PFSK-1 (cell line): ENCODE data around the gene SF3A1.

Experiments
- FOXP2 ChIP-seq: optimal IDR thresholded peaks from 2 replicates; pipeline ENCODE3; 2011; ENCODE audit warnings: borderline replicate concordance, control low read depth, inconsistent platforms; ENCODE audit not compliant: insufficient read depth; ENCODE audit errors: extremely low read length, extremely low read depth
- POLR2AphosphoS5 ChIP-seq: IDR thresholded peaks from 2 replicates; pipeline ENCODE4 v1.6.1; 2012; ENCODE audit warnings: low read depth, mild to moderate bottlenecking, control low read depth, low read length, moderate library complexity
- SIN3A ChIP-seq: IDR thresholded peaks from 2 replicates; pipeline ENCODE4 v1.6.1; 2012; ENCODE audit warnings: mild to moderate bottlenecking, low read length, moderate library complexity, borderline replicate concordance; ENCODE audit not compliant: insufficient read depth
- TAF1 ChIP-seq: IDR thresholded peaks from 2 replicates; pipeline ENCODE4 v1.6.1; 2012; ENCODE audit warnings: low read length, control low read depth, borderline replicate concordance; ENCODE audit not compliant: insufficient read depth
- TF ChIP-seq, protein P1 (sequence below), 2 experiments: IDR thresholded peaks; 2 replicates each; pipeline versions ENCODE4 v1.6.1 to v1.8.0; 2011 to 2012; ENCODE audit warnings: low read depth in 2 of 2, low read length in 2 of 2, control low read depth in 1 of 2, inconsistent platforms in 1 of 2, mild to moderate bottlenecking in 1 of 2, moderate library complexity in 1 of 2; ENCODE audit not compliant: insufficient read depth in 1 of 2

SF3A1 gene

GRCh38 chr22:30318799-30319419, 37.8 kb downstream of the SF3A1 start:
- TF ChIP-seq TAF1 = no peak
- TF ChIP-seq FOXP2 = no peak
- TF ChIP-seq, protein P1, sequence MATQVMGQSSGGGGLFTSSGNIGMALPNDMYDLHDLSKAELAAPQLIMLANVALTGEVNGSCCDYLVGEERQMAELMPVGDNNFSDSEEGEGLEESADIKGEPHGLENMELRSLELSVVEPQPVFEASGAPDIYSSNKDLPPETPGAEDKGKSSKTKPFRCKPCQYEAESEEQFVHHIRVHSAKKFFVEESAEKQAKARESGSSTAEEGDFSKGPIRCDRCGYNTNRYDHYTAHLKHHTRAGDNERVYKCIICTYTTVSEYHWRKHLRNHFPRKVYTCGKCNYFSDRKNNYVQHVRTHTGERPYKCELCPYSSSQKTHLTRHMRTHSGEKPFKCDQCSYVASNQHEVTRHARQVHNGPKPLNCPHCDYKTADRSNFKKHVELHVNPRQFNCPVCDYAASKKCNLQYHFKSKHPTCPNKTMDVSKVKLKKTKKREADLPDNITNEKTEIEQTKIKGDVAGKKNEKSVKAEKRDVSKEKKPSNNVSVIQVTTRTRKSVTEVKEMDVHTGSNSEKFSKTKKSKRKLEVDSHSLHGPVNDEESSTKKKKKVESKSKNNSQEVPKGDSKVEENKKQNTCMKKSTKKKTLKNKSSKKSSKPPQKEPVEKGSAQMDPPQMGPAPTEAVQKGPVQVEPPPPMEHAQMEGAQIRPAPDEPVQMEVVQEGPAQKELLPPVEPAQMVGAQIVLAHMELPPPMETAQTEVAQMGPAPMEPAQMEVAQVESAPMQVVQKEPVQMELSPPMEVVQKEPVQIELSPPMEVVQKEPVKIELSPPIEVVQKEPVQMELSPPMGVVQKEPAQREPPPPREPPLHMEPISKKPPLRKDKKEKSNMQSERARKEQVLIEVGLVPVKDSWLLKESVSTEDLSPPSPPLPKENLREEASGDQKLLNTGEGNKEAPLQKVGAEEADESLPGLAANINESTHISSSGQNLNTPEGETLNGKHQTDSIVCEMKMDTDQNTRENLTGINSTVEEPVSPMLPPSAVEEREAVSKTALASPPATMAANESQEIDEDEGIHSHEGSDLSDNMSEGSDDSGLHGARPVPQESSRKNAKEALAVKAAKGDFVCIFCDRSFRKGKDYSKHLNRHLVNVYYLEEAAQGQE (IDR thresholded peaks at IDR 0.05; ENCODE audit: insufficient read depth in 1 of 2, low read depth in 2 of 2, low read length in 2 of 2) = no peak
- TF ChIP-seq SIN3A = no peak
- no peak for TF ChIP-seq POLR2AphosphoS5

GRCh38 chr22:30317778-30318177, 38.9 kb downstream of the SF3A1 start:
- TF ChIP-seq TAF1 (no peak), SIN3A (no peak), FOXP2 (no peak), POLR2AphosphoS5 (no peak)
- TF ChIP-seq, protein P1 (IDR thresholded peaks at IDR 0.05; ENCODE audit: insufficient read depth in 1 of 2, low read depth in 2 of 2, low read length in 2 of 2) = no peak

- TF ChIP-seq TAF1 = no peak
- no peak for TF ChIP-seq FOXP2
- TF ChIP-seq POLR2AphosphoS5 = no peak
- TF ChIP-seq, protein P1 (IDR thresholded peaks at IDR 0.05; ENCODE audit: insufficient read depth in 1 of 2, low read depth in 2 of 2, low read length in 2 of 2) = no peak
- TF ChIP-seq SIN3A = no peak
Measured at GRCh38 chr22:30315962-30316576, 40.6 kb downstream of the SF3A1 start.

DNA sequence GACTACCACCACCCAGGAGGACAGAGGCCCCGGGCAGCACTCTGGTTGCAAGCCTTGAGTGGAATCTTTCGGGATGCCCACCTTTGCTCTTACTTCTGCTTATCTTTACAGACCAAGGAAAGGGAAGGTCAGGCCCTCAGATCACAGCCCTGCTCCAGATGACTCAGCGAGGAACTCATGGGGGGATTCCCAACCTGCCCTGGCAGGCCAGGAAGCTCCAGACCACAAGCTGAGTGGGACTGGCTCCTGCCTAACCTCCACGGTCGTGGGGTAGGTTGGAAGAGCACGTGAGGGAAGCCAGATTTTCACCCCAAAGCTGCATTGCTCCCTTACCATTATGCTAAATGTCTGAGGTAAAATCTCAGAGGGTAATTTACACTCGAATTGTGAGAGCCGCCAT, 41.8 kb downstream of the SF3A1 start:
- TF ChIP-seq, protein P1 (IDR thresholded peaks at IDR 0.05; ENCODE audit: insufficient read depth in 1 of 2, low read depth in 2 of 2, low read length in 2 of 2) = no peak
- TF ChIP-seq SIN3A (no peak), TAF1 (no peak), FOXP2 (no peak), POLR2AphosphoS5 (no peak)
